Measurements from ENCODE around the gene SLC39A7. TPM values are rescaled to one million over a fixed set of nuclear protein-coding genes. Genes with fewer than 3 reads are reported as not detected.

The SLC39A7 gene
- total and polyA plus RNA-seq, 2 of the 13 experiments (the other 11 are each of a cell fraction or from before 2014, with no cell fraction given) = 142 to 229 TPM

DNA sequence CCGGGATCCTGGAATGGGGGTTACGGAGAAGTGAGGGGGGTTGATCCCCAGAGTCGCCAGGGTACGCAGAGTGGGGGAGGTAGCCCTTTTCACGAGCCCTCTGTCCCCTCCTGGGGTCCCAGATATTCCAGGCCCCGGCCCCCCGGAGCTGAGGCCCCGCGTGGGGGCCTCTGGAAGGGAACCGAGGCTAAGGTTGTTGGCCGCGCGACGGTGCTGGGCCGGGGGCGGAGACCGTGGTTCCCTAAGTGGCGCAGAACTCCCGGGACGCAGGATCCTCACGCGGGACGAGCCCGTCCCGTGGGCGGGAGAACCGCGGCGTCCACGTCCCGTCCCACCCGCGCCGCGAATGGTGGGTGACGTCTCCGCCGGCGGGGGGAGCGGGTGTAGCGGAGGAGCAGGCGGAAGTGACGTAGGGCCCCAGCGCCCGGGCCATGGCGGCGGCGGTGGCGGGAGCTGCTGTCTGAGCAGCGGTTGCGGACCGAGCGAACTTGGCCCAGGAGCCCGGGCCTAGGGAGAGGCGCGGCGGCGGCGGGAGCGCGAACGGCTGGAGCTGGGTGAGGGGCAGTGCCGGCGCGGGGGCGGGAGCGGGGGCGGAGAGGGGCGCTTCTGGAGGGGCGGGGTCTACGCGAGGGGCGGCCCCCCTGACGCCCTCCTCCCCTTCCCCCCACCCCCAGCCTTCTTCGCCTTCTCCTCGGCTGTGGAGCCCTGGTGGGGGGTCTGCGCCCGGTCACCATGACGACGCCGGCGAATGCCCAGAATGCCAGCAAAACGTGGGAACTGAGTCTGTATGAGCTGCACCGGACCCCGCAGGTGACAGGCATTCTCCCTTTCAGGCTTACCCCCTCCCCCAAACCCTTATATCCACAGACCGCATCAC lies 7.7 kb downstream of the SLC39A7 start, which contains the start of gene RING1 (continued):
- peak; percentile 89; the same call in 1 of the 2 replicates for TF ChIP-seq ZBTB38 (CRISPR knock-in tag; IDR thresholded peaks at IDR 0.05)
- TF ChIP-seq, protein P1, sequence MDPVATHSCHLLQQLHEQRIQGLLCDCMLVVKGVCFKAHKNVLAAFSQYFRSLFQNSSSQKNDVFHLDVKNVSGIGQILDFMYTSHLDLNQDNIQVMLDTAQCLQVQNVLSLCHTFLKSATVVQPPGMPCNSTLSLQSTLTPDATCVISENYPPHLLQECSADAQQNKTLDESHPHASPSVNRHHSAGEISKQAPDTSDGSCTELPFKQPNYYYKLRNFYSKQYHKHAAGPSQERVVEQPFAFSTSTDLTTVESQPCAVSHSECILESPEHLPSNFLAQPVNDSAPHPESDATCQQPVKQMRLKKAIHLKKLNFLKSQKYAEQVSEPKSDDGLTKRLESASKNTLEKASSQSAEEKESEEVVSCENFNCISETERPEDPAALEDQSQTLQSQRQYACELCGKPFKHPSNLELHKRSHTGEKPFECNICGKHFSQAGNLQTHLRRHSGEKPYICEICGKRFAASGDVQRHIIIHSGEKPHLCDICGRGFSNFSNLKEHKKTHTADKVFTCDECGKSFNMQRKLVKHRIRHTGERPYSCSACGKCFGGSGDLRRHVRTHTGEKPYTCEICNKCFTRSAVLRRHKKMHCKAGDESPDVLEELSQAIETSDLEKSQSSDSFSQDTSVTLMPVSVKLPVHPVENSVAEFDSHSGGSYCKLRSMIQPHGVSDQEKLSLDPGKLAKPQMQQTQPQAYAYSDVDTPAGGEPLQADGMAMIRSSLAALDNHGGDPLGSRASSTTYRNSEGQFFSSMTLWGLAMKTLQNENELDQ (CRISPR knock-in tag; IDR thresholded peaks at IDR 0.05; ENCODE audit: borderline replicate concordance) = peak; percentile 67; the same call in 1 of the 2 replicates
- TF ChIP-seq KLF11 (CRISPR knock-in tag; IDR thresholded peaks at IDR 0.05) = no peak
- peak; percentile 94 for TF ChIP-seq ZNF616 (CRISPR knock-in tag; IDR thresholded peaks at IDR 0.05; ENCODE audit: low read depth)
- TF ChIP-seq, protein P2, sequence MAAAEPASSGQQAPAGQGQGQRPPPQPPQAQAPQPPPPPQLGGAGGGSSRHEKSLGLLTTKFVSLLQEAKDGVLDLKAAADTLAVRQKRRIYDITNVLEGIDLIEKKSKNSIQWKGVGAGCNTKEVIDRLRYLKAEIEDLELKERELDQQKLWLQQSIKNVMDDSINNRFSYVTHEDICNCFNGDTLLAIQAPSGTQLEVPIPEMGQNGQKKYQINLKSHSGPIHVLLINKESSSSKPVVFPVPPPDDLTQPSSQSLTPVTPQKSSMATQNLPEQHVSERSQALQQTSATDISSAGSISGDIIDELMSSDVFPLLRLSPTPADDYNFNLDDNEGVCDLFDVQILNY (CRISPR knock-in tag; conservative IDR thresholded peaks at IDR 0.05) = peak; percentile 78
- TF ChIP-seq JUNB (CRISPR knock-in tag; IDR thresholded peaks at IDR 0.05; ENCODE audit: borderline replicate concordance) = peak; percentile 47; the same call in 1 of the 2 replicates
- TF ChIP-seq, protein P3, sequence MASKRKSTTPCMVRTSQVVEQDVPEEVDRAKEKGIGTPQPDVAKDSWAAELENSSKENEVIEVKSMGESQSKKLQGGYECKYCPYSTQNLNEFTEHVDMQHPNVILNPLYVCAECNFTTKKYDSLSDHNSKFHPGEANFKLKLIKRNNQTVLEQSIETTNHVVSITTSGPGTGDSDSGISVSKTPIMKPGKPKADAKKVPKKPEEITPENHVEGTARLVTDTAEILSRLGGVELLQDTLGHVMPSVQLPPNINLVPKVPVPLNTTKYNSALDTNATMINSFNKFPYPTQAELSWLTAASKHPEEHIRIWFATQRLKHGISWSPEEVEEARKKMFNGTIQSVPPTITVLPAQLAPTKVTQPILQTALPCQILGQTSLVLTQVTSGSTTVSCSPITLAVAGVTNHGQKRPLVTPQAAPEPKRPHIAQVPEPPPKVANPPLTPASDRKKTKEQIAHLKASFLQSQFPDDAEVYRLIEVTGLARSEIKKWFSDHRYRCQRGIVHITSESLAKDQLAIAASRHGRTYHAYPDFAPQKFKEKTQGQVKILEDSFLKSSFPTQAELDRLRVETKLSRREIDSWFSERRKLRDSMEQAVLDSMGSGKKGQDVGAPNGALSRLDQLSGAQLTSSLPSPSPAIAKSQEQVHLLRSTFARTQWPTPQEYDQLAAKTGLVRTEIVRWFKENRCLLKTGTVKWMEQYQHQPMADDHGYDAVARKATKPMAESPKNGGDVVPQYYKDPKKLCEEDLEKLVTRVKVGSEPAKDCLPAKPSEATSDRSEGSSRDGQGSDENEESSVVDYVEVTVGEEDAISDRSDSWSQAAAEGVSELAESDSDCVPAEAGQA (IDR thresholded peaks at IDR 0.05; ENCODE audit: low read depth) = peak; percentile 92
- TF ChIP-seq, protein P3 (CRISPR knock-in tag; IDR thresholded peaks at IDR 0.05; ENCODE audit: borderline replicate concordance) = no peak
- no peak for TF ChIP-seq ZNF292 (CRISPR knock-in tag; IDR thresholded peaks at IDR 0.05; ENCODE audit: borderline replicate concordance, low read depth)
- TF ChIP-seq ZBTB1 (CRISPR knock-in tag; IDR thresholded peaks at IDR 0.05; ENCODE audit: borderline replicate concordance) = 0 out of 2 replicates have a peak, but pooled peaks have one; percentile 53
- no peak for TF ChIP-seq ATM (IDR thresholded peaks at IDR 0.05; ENCODE audit: borderline replicate concordance)
